Measurements from ENCODE around the gene MICU1.
"Not testable (repeated sequence)": the region's sequence is repeated elsewhere in the genome, so short reads cannot be mapped to it uniquely, and the experiment has no call there.

The MICU1 gene, protein sequence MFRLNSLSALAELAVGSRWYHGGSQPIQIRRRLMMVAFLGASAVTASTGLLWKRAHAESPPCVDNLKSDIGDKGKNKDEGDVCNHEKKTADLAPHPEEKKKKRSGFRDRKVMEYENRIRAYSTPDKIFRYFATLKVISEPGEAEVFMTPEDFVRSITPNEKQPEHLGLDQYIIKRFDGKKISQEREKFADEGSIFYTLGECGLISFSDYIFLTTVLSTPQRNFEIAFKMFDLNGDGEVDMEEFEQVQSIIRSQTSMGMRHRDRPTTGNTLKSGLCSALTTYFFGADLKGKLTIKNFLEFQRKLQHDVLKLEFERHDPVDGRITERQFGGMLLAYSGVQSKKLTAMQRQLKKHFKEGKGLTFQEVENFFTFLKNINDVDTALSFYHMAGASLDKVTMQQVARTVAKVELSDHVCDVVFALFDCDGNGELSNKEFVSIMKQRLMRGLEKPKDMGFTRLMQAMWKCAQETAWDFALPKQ

DNA sequence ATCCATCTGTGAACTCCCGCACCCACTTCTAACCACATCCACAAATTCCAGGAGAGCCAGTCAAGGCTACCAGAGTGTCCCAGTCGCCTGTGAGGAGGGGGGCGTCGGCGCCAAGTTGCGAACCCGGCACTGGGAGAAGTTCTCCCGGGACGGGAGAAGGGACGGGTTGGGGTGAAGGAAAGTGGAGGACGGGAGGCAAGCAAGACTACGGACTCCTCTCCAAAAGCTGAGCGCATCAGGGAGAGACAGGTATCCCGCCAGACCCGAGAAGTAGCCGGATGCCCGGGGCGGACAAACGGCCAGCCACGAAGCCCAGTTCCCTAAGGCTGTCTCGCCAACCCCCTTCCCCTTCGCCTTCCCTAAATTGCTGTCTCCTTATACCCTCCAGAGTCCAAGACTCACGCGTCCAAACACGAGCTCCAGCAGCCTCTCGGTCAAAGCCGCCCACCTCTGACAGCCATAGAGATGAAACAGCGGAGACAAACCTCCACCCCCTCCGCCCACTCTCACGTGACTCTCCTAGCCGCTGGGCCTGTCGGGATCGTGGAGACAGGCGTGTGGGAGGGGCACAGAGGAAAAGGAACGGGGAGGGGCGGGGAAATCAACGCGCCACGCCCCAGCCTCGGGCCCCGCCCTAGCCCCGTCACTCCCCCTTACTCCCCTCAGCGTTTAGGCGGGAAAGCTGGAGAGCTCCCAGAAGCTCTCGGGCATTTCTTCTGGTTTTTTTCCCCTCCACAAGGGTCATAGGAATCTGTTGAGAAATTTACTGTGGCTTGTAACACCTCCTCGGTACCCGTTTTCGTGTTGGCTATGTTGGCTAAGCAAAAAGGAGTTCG lies at the start of gene MICU1:
TSS of gene MICU1 (minus strand) at position 472 of the 836 bp plus-strand sequence. CDS start 59,286 bp downstream, outside the sequence.
- peak; percentile 44 for DNase-seq (ENCODE audit: low read depth, low spot score)
- ChIA-PET POLR2A (interaction anchor here (0.8 to 1.3 kb wide), 7 partner anchors 51 to 471 kb away, joined by 3 to 4 read pairs (median 3); partner anchors contain the start of genes MCU and P4HA1), CTCF (interaction anchor here (0.8 to 2.4 kb wide), 4 partner anchors 10 to 250 kb away, joined by 3 to 7 read pairs (median 4); no protein-coding TSS in a partner anchor)
- TF ChIP-seq, protein P1, sequence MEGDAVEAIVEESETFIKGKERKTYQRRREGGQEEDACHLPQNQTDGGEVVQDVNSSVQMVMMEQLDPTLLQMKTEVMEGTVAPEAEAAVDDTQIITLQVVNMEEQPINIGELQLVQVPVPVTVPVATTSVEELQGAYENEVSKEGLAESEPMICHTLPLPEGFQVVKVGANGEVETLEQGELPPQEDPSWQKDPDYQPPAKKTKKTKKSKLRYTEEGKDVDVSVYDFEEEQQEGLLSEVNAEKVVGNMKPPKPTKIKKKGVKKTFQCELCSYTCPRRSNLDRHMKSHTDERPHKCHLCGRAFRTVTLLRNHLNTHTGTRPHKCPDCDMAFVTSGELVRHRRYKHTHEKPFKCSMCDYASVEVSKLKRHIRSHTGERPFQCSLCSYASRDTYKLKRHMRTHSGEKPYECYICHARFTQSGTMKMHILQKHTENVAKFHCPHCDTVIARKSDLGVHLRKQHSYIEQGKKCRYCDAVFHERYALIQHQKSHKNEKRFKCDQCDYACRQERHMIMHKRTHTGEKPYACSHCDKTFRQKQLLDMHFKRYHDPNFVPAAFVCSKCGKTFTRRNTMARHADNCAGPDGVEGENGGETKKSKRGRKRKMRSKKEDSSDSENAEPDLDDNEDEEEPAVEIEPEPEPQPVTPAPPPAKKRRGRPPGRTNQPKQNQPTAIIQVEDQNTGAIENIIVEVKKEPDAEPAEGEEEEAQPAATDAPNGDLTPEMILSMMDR (IDR thresholded peaks at IDR 0.05; ENCODE audit: insufficient read depth, low read length, missing control alignments): no peak
- H3K4me3 ChIP-seq (ENCODE audit: low read depth, low read length): peak within 1 kb of the TSS; percentile 98

DNA sequence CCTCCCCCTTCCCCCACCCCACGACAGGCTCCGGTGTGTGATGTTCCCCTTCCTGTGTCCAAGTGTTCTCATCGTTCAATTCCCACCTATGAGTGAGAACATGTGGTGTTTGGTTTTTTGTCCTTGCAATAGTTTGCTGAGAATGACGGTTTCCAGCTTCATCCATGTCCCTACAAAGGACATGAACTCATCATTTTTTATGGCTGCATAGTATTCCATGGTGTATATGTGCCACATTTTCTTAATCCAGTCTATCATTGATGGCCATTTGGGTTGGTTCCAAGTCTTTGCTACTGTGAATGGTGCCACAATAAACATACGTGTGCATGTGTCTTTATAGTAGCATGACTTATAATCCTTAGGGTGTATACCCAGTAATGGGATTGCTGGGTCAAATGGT lies 48.3 kb upstream of the MICU1 start:
- POLR2A ChIA-PET; H3K4me3 ChIP-seq (ENCODE audit: low read depth, low read length); DNase-seq (ENCODE audit: low read depth, low spot score); CTCF ChIA-PET: not testable (repeated sequence)

DNA sequence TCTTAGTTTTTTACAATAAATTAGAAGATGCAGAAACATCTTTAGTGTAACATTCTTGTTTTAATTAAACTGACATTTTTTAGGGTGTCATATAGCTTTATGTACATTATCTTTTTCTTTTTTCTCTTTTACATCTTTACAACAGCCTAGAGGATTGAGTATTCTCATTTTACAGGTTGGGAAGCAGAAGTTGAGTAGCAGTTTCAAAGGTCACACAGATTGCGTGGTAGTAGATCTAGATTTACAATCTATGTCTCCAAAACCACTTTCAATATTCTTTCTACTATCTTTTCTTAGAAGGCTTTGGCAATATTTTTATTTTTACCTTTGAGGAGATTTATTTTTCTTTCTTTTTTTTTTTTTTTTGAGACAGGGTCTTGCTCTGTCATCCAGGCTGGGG lies 47.4 kb upstream of the MICU1 start:
- no peak for DNase-seq (ENCODE audit: low read depth, low spot score)
- TF ChIP-seq, protein P1 (IDR thresholded peaks at IDR 0.05; ENCODE audit: insufficient read depth, low read length, missing control alignments): no peak
- POLR2A ChIA-PET: no interaction called here
- CTCF ChIA-PET: no interaction called here
- H3K4me3 ChIP-seq (ENCODE audit: low read depth, low read length): no peak overlapping the region

DNA sequence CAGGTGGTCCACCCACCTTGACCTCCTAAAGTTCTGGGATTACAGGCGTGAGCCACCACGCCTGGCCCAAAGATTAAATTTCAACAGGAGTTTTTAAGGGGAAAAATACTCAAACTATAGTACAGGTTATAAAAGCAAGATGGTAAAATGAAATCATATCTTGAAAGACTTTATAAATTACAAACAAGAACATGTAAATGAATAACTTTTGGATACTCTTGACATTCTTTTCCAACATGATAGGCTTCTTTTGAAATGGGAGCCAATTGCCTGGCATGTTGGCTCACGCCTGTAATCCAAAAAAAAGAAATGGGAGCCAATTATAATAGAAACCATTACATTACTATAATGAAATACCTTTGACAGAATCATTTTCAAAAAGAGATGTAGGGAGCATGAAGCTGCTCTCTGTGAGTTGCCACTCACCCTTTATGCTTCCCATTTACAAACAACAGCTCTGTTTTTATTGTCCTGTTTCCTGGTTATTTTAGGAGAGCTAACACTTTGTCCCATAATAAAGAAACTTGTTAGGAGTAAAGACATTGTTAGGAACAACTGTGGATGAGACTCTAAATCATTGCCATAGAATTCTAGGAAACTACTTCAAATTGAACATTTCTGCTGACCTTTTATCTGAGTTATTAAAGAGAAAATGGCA lies 41.5 kb upstream of the MICU1 start:
- no peak for DNase-seq (ENCODE audit: low read depth, low spot score)
- TF ChIP-seq, protein P1 (IDR thresholded peaks at IDR 0.05; ENCODE audit: insufficient read depth, low read length, missing control alignments): no peak
- ChIA-PET CTCF (interaction anchor here (1.0 kb wide), 1 partner anchor 168 kb away, joined by 4 read pairs; no protein-coding TSS in a partner anchor), POLR2A (no interaction called here)
- no peak overlapping the region for H3K4me3 ChIP-seq (ENCODE audit: low read depth, low read length)

DNA sequence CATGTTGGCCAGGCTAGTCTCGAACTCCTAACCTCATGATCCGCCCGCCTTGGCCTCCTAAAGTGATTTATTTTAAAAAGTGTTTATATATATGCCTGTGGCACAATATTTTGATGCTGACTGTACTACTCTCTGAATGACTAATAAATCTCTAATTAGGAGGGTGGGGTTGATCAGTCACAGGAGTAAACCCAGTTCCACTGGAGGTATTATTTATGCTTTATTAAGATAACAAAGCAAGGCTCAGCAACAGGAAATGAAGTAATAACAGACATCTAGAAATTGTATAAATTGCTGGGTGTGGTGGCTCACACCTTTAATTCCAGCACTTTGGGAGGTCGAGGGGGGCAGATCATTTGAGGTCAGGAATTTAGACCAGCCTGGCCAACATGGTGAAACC lies 40.0 kb upstream of the MICU1 start:
- TF ChIP-seq, protein P1 (IDR thresholded peaks at IDR 0.05; ENCODE audit: insufficient read depth, low read length, missing control alignments): no peak
- CTCF ChIA-PET: no interaction called here
- POLR2A ChIA-PET: no interaction called here
- no peak overlapping the region for H3K4me3 ChIP-seq (ENCODE audit: low read depth, low read length)
- no peak for DNase-seq (ENCODE audit: low read depth, low spot score)

DNA sequence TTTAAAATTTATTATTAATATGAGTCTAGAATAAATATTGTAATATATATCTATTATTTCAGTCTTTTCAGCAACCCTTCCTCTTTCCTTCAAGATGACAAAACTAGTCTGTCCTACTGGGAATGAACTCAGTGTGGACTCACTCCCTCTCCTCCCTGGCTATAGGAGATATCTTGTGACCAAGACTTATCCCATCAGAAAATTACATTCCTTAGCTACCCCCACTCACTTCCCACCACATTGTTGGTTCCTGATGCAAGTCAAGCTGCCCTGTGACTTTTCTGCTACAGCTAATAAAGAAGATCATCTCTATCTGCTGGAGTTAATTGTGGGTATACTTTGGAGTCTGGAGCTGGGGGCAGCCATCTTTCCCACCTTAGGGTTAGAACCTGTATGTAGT lies 38.1 kb upstream of the MICU1 start:
- DNase-seq (ENCODE audit: low read depth, low spot score): no peak
- TF ChIP-seq, protein P1 (IDR thresholded peaks at IDR 0.05; ENCODE audit: insufficient read depth, low read length, missing control alignments): no peak
- CTCF ChIA-PET: interaction anchor here (1.2 kb wide), 1 partner anchor 170 kb away, joined by 3 read pairs; no protein-coding TSS in a partner anchor
- POLR2A ChIA-PET: no interaction called here
- H3K4me3 ChIP-seq (ENCODE audit: low read depth, low read length): no peak overlapping the region

All from AG04449 (cell line).